Stomach (tissue), 4 donors: ENCODE measurements around the gene ABCA5.

Source experiments
- POLR2AphosphoS5 ChIP-seq, 3 donors: sonication (generic); formaldehyde crosslinking; IDR thresholded peaks; one replicate each; pipeline ENCODE4 v1.6.1; 2016; ENCODE audit warnings: antibody characterized with exemption in 3 of 3
- TF ChIP-seq, protein P1 (sequence below), 7 experiments: fragments of 450-650 bp in 4 of 7; fragments of 200-600 bp in 3 of 7; sonication (generic) in 3 of 7; IDR thresholded peaks; one replicate each; pipeline ENCODE4 v1.5.1; 2016 to 2019; ENCODE audit warnings: antibody characterized with exemption in 7 of 7, control low read depth in 2 of 7, mild to moderate bottlenecking in 1 of 7

DNA sequence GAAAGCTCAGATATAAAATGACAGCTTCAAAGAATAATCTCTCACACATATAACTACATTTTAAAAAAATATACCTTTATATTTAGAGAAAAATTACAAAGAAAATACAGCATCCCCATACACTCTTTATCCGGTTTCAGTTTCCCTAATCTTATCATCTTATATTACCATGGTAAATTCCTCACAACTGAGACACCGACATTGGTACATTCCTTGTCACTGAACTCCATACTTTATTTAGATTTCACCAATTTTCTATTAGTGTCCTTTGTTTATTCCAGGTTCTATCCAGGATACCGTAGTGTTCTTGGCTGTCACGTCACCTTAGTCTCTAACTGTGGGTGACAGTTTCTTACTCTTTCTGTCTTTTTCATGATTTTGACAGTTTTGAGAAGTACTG is 76.3 kb downstream of the ABCA5 start:
- TF ChIP-seq, protein P1, sequence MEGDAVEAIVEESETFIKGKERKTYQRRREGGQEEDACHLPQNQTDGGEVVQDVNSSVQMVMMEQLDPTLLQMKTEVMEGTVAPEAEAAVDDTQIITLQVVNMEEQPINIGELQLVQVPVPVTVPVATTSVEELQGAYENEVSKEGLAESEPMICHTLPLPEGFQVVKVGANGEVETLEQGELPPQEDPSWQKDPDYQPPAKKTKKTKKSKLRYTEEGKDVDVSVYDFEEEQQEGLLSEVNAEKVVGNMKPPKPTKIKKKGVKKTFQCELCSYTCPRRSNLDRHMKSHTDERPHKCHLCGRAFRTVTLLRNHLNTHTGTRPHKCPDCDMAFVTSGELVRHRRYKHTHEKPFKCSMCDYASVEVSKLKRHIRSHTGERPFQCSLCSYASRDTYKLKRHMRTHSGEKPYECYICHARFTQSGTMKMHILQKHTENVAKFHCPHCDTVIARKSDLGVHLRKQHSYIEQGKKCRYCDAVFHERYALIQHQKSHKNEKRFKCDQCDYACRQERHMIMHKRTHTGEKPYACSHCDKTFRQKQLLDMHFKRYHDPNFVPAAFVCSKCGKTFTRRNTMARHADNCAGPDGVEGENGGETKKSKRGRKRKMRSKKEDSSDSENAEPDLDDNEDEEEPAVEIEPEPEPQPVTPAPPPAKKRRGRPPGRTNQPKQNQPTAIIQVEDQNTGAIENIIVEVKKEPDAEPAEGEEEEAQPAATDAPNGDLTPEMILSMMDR (IDR thresholded peaks at IDR 0.05) = no peak
- TF ChIP-seq POLR2AphosphoS5 (IDR thresholded peaks at IDR 0.05) = no peak
